Caco-2 (cell line): ENCODE data around the gene MCUB. TPM values are rescaled to one million over a fixed set of nuclear protein-coding genes. Genes with fewer than 3 reads are reported as not detected.

Experiments used
- BruUV-seq: library from RNA; stranded (reverse); fragments of 400-500 nt; replicated peaks from 2 replicates; lab custom pipeline; 2021; lab: Mats Ljungman, UMichigan
- CTCF ChIA-PET: fragments of 300-600 bp; sonication (Branson Sonifier 250); formaldehyde crosslinking; loops from one replicate; lab custom pipeline; 2022; ENCODE audit warnings: antibody characterized with exemption; lab: Charles Lee
- POLR2A ChIA-PET: fragments of 300-600 bp; sonication (Branson Sonifier 250); formaldehyde crosslinking; loops from one replicate; lab custom pipeline; 2022; ENCODE audit warnings: antibody characterized with exemption; lab: Charles Lee
- DNase-seq, 2 experiments: peaks; one replicate each; pipeline versions ENCODE4 v3.0.0 to v3.0.0-alpha.2; 2020 to 2022
- H3K27me3 ChIP-seq: replicated peaks from 2 replicates; pipeline ENCODE4 v1.6.0; 2011; ENCODE audit warnings: low read length; ENCODE audit not compliant: control insufficient read depth, insufficient read depth
- H3K36me3 ChIP-seq: 2 replicates; pipeline ENCODE4 v1.5.1; 2011; ENCODE audit warnings: low read length; ENCODE audit not compliant: control insufficient read depth, insufficient read depth
- H3K4me1 ChIP-seq: fragments of 250-450 bp; sonication (Bioruptor Pico); 2 replicates; pipeline ENCODE4 v1.5.1; 2020; ENCODE audit warnings: mild to moderate bottlenecking
- H3K4me3 ChIP-seq: 2 replicates; pipeline ENCODE4 v1.5.1; 2011; ENCODE audit warnings: low read depth, mild to moderate bottlenecking, control low read depth, low read length
- H3K9me3 ChIP-seq: fragments of 250-450 bp; sonication (Bioruptor Pico); 2 replicates; pipeline ENCODE4 v1.5.1; 2020; ENCODE audit warnings: mild to moderate bottlenecking, moderate library complexity
- H3K27ac Mint-ChIP-seq: one replicate; pipeline ENCODE4 v1.8.0; 2022; ENCODE audit warnings: mixed read lengths; ENCODE audit not compliant: unreplicated experiment
- H3K27me3 Mint-ChIP-seq: one replicate; pipeline ENCODE4 v1.8.0; 2022; ENCODE audit warnings: mixed read lengths; ENCODE audit not compliant: insufficient read depth, unreplicated experiment
- H3K36me3 Mint-ChIP-seq: one replicate; pipeline ENCODE4 v1.8.0; 2022; ENCODE audit warnings: mild to moderate bottlenecking, mixed read lengths; ENCODE audit not compliant: insufficient read depth, unreplicated experiment
- H3K4me1 Mint-ChIP-seq: one replicate; pipeline ENCODE4 v1.8.0; 2022; ENCODE audit warnings: low read depth, mixed read lengths; ENCODE audit not compliant: unreplicated experiment
- H3K4me3 Mint-ChIP-seq: one replicate; pipeline ENCODE4 v1.8.0; 2022; ENCODE audit warnings: mild to moderate bottlenecking, moderate library complexity, mixed read lengths; ENCODE audit not compliant: unreplicated experiment
- H3K9me3 Mint-ChIP-seq: one replicate; pipeline ENCODE4 v1.8.0; 2022; ENCODE audit warnings: mixed read lengths; ENCODE audit not compliant: unreplicated experiment
- intact Hi-C: fragments of 100-400 bp; cut with micrococcal nuclease; formaldehyde crosslinking; loops from one replicate; pipeline ENCODE4 v1.10.0; 2022; ENCODE audit not compliant: unreplicated experiment
- total RNA-seq: library from RNA; stranded (reverse); gene quantifications from 2 replicates; pipeline ENCODE4 v1.2.3, GENCODE V29; 2022
- TF ChIP-seq, protein P1 (sequence below), 2 experiments: fragments of 200-600 bp in 1 of 2; IDR thresholded peaks; 1 replicate in 1 of 2; 2 replicates in 1 of 2; pipeline versions ENCODE4 v1.5.1 to v1.8.0; 2011 to 2022; ENCODE audit warnings: antibody characterized with exemption in 1 of 2, control low read depth in 1 of 2, inconsistent platforms in 1 of 2, low read depth in 1 of 2, low read length in 1 of 2, mild to moderate bottlenecking in 1 of 2, moderate library complexity in 1 of 2; ENCODE audit not compliant: insufficient read depth in 1 of 2, severe bottlenecking in 1 of 2, unreplicated experiment in 1 of 2

Gene MCUB
- total RNA-seq, 1 experiment from 2014 or later = 3.6 TPM

DNA sequence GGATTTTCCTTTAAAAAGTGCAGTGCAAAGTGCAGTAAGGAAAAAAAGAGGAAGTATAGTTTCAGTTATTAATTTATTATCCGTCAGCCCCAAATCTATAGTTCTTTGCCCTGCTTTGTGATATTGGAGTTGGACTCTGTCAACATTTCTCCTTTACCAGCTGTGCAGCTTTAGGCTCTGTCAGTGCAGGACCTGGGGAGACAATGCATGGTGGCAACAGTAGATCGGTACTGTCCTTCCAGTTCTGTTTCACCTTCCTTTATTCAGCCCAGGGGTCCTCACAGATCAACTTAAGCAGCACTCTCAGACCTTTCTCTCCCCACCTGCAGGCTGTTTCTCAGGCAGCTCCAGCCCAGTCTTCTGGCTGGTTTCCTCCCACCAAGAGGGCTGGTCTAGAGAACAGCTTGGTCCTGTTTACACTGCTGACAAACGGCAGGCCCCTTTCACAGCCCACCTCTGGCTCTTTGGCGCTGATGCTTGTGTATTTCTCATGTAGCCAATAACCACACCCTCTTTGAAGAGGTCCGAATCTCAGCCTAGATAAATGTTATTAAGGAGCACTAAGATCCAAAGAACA is 71.6 kb downstream of the MCUB start:
- POLR2A ChIA-PET = no interaction called here

DNA sequence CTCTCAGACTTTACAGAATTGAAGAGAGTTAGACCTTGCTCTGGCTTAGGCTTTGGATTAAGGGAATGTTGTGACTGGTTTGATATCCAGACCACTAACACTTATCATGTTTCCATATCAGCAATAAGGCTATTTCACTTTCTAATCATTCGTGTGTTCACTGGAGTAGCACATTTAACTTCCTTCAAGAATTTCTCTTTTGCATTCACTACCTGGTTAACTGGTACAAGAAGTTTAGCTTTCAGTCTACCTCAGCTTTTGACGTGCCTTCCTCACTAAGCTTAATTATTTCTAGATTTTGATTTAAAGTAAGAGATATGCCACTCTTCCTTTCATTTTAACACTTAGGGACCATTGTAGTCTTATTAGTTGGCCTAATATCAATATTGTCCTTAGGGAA is 80.6 kb downstream of the MCUB start:
- DNase-seq = no peak
- Histone ChIP-seq H3K36me3 (no peaks in the 10 kb centered on the region), H3K4me3 (no peak overlapping the region), H3K27me3 (no peaks in the 10 kb centered on the region), H3K9me3 (no peaks in the 10 kb centered on the region), H3K4me1 (no peaks in the 10 kb centered on the region)
- Mint-ChIP-seq H3K27me3 (peaks cover 2% of the 10 kb centered on the region), H3K36me3 (no peaks in the 10 kb centered on the region), H3K27ac (no peak overlapping the region), H3K4me3 (no peak overlapping the region), H3K9me3 (peaks cover 13% of the 10 kb centered on the region), H3K4me1 (no peaks in the 10 kb centered on the region)
- intact Hi-C loops = no loop called here
- POLR2A ChIA-PET = no interaction called here
- TF ChIP-seq, protein P1, sequence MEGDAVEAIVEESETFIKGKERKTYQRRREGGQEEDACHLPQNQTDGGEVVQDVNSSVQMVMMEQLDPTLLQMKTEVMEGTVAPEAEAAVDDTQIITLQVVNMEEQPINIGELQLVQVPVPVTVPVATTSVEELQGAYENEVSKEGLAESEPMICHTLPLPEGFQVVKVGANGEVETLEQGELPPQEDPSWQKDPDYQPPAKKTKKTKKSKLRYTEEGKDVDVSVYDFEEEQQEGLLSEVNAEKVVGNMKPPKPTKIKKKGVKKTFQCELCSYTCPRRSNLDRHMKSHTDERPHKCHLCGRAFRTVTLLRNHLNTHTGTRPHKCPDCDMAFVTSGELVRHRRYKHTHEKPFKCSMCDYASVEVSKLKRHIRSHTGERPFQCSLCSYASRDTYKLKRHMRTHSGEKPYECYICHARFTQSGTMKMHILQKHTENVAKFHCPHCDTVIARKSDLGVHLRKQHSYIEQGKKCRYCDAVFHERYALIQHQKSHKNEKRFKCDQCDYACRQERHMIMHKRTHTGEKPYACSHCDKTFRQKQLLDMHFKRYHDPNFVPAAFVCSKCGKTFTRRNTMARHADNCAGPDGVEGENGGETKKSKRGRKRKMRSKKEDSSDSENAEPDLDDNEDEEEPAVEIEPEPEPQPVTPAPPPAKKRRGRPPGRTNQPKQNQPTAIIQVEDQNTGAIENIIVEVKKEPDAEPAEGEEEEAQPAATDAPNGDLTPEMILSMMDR (IDR thresholded peaks at IDR 0.05; ENCODE audit: insufficient read depth in 1 of 2, low read depth in 1 of 2, low read length in 1 of 2, severe bottlenecking in 1 of 2, unreplicated experiment in 1 of 2) = no peak
- BruUV-seq = no TSS peak
- CTCF ChIA-PET = no interaction called here

More for the DNA sequence above, 71.6 kb downstream of the MCUB start:
- Mint-ChIP-seq H3K36me3 (no peaks in the 10 kb centered on the region), H3K9me3 (peaks cover 5% of the 10 kb centered on the region), H3K27ac (no peak overlapping the region), H3K27me3 (no peaks in the 10 kb centered on the region), H3K4me1 (no peaks in the 10 kb centered on the region), H3K4me3 (no peak overlapping the region)
- no peak for DNase-seq
- H3K4me3 ChIP-seq = no peak overlapping the region
- no peaks in the 10 kb centered on the region for H3K9me3 ChIP-seq
- TF ChIP-seq, protein P1 (IDR thresholded peaks at IDR 0.05; ENCODE audit: insufficient read depth in 1 of 2, low read depth in 1 of 2, low read length in 1 of 2, severe bottlenecking in 1 of 2, unreplicated experiment in 1 of 2) = no peak
- intact Hi-C loops = no loop called here
- no peaks in the 10 kb centered on the region for H3K36me3 ChIP-seq
- CTCF ChIA-PET = no interaction called here
- BruUV-seq = no TSS peak
- no peaks in the 10 kb centered on the region for H3K27me3 ChIP-seq
- H3K4me1 ChIP-seq = no peaks in the 10 kb centered on the region

DNA sequence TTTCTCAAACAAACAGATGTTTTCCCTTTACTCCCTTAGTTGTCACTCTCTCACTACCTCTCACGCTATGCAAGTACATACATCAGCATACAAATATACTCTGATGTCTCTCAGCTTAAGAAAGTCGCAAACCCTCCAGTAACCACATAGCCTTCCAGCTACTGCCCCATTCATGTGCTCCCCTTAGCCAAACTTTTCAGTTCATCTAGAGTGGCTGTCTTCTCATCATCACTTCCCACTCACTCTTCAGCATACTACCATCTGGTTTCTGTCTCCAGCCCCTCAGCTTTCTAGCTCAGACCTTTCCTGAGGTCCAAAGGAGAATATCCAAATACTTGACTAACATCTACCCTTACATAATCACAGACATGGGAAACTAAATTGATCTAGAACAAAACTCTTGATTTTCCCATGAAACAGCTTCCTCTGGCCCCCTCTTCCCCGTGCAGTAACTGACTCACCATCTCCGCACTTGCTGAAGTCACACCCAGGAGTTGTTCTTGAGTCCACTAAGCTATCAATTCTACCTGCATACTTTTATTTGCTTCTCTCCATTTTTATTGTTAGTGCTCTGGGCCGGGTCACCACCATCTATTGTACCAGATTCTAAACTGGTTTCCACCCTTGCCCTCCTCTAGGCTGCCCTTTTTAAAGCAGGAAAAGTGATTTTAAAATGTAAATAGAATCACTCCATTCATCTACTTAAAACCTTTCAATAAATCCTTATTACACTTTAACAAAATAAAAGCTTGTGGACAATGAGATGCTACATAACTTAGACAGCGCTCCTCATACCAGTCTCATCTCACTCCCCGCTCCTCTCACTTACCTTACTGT is 86.0 kb downstream of the MCUB start:
- no peak overlapping the region for H3K4me3 ChIP-seq
- TF ChIP-seq, protein P1 (IDR thresholded peaks at IDR 0.05; ENCODE audit: insufficient read depth in 1 of 2, low read depth in 1 of 2, low read length in 1 of 2, severe bottlenecking in 1 of 2, unreplicated experiment in 1 of 2) = no peak
- no TSS peak for BruUV-seq
- no peaks in the 10 kb centered on the region for H3K9me3 ChIP-seq
- no peak overlapping the region for H3K27ac Mint-ChIP-seq
- ChIA-PET POLR2A (no interaction called here), CTCF (no interaction called here)
- no peaks in the 10 kb centered on the region for H3K36me3 Mint-ChIP-seq
- H3K4me1 Mint-ChIP-seq = no peaks in the 10 kb centered on the region
- intact Hi-C loops = no loop called here
- H3K9me3 Mint-ChIP-seq = no peaks in the 10 kb centered on the region
- H3K27me3 ChIP-seq = no peaks in the 10 kb centered on the region
- no peaks in the 10 kb centered on the region for H3K4me1 ChIP-seq
- no peaks in the 10 kb centered on the region for H3K36me3 ChIP-seq
- DNase-seq = no peak
- peaks cover 6% of the 10 kb centered on the region for H3K27me3 Mint-ChIP-seq
- no peak overlapping the region for H3K4me3 Mint-ChIP-seq
